ENCODE measurements around the gene RIPPLY2. TPM values are rescaled to one million over a fixed set of nuclear protein-coding genes. Genes with fewer than 3 reads are reported as not detected.

RIPPLY2 gene
- total RNA-seq, 1 donor from 2014 or later = 4.9 TPM

DNA sequence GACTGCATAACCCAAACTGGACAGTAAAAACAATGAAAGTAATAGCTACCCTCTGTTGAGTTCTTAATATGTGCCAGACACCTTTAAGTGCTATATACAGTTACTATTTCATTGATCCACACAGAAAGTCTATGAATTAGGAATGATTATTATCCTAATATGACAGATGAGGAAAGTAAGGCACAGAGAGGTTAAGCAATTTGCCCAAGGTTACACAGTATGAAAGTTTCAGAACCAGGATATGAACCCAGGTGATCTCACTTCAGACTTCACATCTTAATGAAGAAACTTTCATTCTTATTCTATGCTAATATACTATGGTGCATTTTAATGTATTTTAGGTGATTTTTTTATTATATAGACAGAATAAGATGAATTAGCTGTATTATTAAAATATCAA lies 40.6 kb upstream of the RIPPLY2 start:
- no peaks in the 10 kb centered on the region for H3K27me3 Mint-ChIP-seq (ENCODE audit: unreplicated experiment)
- H3K9me3 Mint-ChIP-seq (ENCODE audit: unreplicated experiment) = no peaks in the 10 kb centered on the region
- H3K36me3 Mint-ChIP-seq (ENCODE audit: unreplicated experiment) = no peaks in the 10 kb centered on the region
- H3K4me3 Mint-ChIP-seq (ENCODE audit: unreplicated experiment) = no peak overlapping the region
- no peak for DNase-seq
- TF ChIP-seq, protein P1, sequence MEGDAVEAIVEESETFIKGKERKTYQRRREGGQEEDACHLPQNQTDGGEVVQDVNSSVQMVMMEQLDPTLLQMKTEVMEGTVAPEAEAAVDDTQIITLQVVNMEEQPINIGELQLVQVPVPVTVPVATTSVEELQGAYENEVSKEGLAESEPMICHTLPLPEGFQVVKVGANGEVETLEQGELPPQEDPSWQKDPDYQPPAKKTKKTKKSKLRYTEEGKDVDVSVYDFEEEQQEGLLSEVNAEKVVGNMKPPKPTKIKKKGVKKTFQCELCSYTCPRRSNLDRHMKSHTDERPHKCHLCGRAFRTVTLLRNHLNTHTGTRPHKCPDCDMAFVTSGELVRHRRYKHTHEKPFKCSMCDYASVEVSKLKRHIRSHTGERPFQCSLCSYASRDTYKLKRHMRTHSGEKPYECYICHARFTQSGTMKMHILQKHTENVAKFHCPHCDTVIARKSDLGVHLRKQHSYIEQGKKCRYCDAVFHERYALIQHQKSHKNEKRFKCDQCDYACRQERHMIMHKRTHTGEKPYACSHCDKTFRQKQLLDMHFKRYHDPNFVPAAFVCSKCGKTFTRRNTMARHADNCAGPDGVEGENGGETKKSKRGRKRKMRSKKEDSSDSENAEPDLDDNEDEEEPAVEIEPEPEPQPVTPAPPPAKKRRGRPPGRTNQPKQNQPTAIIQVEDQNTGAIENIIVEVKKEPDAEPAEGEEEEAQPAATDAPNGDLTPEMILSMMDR (IDR thresholded peaks at IDR 0.05; ENCODE audit: partially characterized antibody, unreplicated experiment) = no peak
- H3K4me1 Mint-ChIP-seq (ENCODE audit: low read depth, unreplicated experiment) = no peaks in the 10 kb centered on the region
- H3K27ac Mint-ChIP-seq (ENCODE audit: unreplicated experiment) = no peak overlapping the region

DNA sequence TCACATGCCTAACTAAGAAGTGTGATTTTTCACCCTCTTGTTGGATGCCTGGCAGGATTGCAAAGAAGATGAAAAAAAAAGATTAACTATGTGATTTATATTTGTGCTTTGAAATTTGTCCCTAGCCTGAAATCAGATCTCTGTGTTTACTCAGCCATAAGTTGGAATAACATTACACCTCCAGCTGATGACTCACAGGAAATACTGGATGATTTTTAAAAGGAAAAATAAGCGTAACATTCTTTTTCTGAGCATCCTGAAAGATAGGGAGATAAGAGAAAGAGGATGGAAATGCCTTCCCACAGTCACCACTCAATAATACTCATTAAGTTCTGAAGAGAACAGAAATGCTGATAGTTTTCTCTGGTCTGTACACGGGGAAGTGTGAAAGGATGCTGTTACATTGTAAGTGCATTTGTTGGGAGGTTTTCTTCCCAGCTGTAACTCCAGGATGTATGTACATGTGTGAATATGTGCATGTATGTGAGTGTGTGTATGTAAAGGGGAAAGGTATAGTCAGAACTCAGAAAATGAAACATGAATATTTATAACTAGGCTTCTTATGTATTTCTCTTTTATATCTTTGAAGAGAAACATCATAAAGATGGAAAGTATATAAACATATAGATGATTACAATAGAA lies 37.4 kb upstream of the RIPPLY2 start:
- no peaks in the 10 kb centered on the region for H3K36me3 Mint-ChIP-seq (ENCODE audit: unreplicated experiment)
- no peak for DNase-seq
- H3K4me3 Mint-ChIP-seq (ENCODE audit: unreplicated experiment) = no peak overlapping the region
- H3K4me1 Mint-ChIP-seq (ENCODE audit: low read depth, unreplicated experiment) = no peaks in the 10 kb centered on the region
- H3K27me3 Mint-ChIP-seq (ENCODE audit: unreplicated experiment) = peaks cover 3% of the 10 kb centered on the region
- TF ChIP-seq, protein P1 (IDR thresholded peaks at IDR 0.05; ENCODE audit: partially characterized antibody, unreplicated experiment) = no peak
- H3K27ac Mint-ChIP-seq (ENCODE audit: unreplicated experiment) = no peak overlapping the region
- no peaks in the 10 kb centered on the region for H3K9me3 Mint-ChIP-seq (ENCODE audit: unreplicated experiment)

DNA sequence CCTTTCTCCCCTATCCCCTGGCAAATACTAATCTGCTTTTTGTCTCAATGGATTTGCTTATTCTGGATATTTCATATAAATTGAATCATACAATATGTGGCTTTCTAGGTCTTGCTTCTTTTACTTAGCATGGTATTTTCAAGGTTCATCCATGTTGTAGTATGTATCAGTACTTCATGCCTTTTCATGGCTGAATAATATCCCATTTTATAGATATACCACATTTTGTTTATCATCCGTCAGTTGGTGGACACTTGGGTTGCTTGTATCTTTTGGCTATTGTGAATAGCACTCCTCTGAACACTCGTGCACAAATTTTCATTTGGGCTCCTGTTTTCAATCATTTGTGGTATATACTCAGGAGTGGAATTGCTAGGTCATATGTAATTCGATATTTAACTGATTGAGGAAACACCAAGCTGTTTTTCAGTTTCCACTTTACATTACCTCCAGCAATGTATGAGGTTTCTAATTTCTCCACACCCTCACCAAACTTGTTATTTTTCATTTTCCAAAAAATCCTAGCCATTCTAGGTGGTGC lies 30.5 kb upstream of the RIPPLY2 start:
- Mint-ChIP-seq H3K9me3 (ENCODE audit: unreplicated experiment) (no peaks in the 10 kb centered on the region), H3K27ac (ENCODE audit: unreplicated experiment) (no peak overlapping the region), H3K27me3 (ENCODE audit: unreplicated experiment) (peaks cover 3% of the 10 kb centered on the region), H3K4me1 (ENCODE audit: low read depth, unreplicated experiment) (no peaks in the 10 kb centered on the region), H3K36me3 (ENCODE audit: unreplicated experiment) (no peaks in the 10 kb centered on the region), H3K4me3 (ENCODE audit: unreplicated experiment) (no peak overlapping the region)
- TF ChIP-seq, protein P1 (IDR thresholded peaks at IDR 0.05; ENCODE audit: partially characterized antibody, unreplicated experiment) = no peak
- DNase-seq = no peak

DNA sequence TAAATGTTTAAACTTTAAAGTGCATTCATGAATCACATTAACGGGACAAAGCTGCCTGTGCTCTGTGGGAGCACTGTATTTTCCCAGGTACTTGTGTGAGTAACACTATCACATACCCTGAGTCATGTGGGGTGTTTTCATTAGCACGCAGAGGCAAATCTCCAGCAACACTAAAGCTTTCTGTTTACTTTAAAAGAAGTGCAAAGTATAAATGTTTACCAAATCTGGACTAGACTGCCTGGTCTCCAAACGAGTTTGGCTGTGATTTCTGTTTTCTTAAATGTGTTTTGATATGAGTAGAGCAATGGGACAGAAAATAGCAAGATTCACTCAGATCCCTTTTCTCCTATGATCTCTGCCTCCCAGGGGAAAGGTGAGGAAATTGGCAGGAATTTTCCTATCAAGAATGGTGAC lies 28.8 kb upstream of the RIPPLY2 start:
- H3K9me3 Mint-ChIP-seq (ENCODE audit: unreplicated experiment) = no peaks in the 10 kb centered on the region
- no peaks in the 10 kb centered on the region for H3K4me1 Mint-ChIP-seq (ENCODE audit: low read depth, unreplicated experiment)
- no peak for DNase-seq
- no peak overlapping the region for H3K4me3 Mint-ChIP-seq (ENCODE audit: unreplicated experiment)
- H3K36me3 Mint-ChIP-seq (ENCODE audit: unreplicated experiment) = no peaks in the 10 kb centered on the region
- no peak overlapping the region for H3K27ac Mint-ChIP-seq (ENCODE audit: unreplicated experiment)
- no peaks in the 10 kb centered on the region for H3K27me3 Mint-ChIP-seq (ENCODE audit: unreplicated experiment)
- TF ChIP-seq, protein P1 (IDR thresholded peaks at IDR 0.05; ENCODE audit: partially characterized antibody, unreplicated experiment) = no peak

DNA sequence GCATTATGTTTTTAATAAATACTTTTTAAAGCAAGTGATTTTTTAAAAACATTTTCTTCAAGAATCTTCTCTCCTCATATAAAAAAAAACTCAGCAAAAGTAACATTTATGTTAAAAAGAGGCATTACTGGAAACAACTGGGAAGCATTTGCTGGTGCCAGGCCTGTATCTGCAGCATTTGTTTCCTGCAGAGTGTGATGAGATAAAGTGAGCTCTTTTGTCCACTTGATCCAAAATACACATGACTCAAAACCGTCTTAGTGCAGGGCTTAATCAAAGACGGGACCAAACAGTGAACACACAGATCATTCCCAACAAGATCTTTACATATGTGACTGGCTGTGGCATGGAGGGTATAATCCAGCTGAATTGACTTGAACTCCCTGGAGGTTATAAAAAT lies 28.3 kb upstream of the RIPPLY2 start:
- H3K4me1 Mint-ChIP-seq (ENCODE audit: low read depth, unreplicated experiment) = no peaks in the 10 kb centered on the region
- no peak for DNase-seq
- H3K4me3 Mint-ChIP-seq (ENCODE audit: unreplicated experiment) = no peak overlapping the region
- H3K27ac Mint-ChIP-seq (ENCODE audit: unreplicated experiment) = no peak overlapping the region
- TF ChIP-seq, protein P1 (IDR thresholded peaks at IDR 0.05; ENCODE audit: partially characterized antibody, unreplicated experiment) = no peak
- no peaks in the 10 kb centered on the region for H3K27me3 Mint-ChIP-seq (ENCODE audit: unreplicated experiment)
- H3K36me3 Mint-ChIP-seq (ENCODE audit: unreplicated experiment) = no peaks in the 10 kb centered on the region
- H3K9me3 Mint-ChIP-seq (ENCODE audit: unreplicated experiment) = no peaks in the 10 kb centered on the region

All from glutamatergic neuron (in vitro differentiated cells).